ENCODE measurements around the gene C12orf57. TPM values are rescaled to one million over a fixed set of nuclear protein-coding genes. Genes with fewer than 3 reads are reported as not detected.

Gene C12orf57
- total and polyA plus RNA-seq, 2 of the 13 experiments (the other 11 are each of a cell fraction or from before 2014, with no cell fraction given): 84.0 to 287 TPM

DNA sequence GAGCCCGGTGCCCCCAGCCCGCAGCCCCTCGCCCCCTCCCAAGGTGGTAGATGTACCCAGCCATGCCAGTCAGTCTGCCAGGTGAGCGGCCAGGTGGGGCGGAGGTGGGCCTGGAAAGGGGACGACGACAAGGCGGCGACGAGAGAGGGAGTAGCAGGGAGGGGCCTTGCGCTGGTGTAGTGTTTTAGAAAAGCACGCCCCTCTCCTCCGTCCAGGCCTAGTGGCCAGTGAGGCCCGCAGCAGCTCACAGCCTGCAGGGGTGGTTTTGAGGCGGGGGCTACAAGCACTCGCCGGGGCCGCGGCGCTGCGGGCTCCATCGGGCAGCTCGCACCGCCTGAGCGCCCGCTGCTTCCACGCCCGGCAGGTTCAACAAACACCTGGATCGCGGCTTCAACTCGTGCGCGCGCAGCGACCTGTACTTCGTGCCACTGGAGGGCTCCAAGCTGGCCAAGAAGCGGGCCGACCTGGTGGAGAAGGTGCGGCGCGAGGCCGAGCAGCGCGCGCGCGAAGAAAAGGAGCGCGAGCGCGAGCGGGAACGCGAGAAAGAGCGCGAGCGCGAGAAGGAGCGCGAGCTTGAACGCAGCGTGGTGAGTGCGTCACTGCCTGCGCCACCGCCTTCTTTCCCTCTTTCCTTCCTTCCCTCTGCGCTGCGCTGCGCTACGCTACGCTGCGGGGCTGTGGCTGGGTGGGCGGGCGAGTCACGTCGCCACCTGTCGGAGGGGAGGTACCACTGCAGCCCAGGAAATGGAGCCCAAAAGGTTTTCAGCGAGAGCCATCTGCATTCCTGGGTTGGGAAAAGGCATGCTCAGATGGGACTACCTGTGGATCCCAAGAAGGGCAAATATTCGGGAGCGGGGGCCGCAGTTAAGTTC is 6.1 kb upstream of the C12orf57 start (continued):
- TF ChIP-seq, protein P1, sequence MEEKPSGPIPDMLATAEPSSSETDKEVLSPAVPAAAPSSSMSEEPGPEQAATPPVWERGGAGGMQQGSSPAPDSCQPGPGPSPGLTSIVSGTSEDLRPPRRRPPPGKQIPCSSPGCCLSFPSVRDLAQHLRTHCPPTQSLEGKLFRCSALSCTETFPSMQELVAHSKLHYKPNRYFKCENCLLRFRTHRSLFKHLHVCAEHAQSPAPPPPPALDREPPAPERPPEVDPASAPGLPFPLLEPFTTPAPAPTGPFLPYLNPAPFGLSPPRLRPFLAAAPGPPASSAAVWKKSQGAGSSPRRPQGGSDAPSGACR (CRISPR knock-in tag; IDR thresholded peaks at IDR 0.05): peak; percentile 91
- TF ChIP-seq CEBPB (IDR thresholded peaks at IDR 0.05; ENCODE audit: borderline replicate concordance, low read depth, low read length) (no peak), FOXA3 (CRISPR knock-in tag; IDR thresholded peaks at IDR 0.05) (peak; percentile 76), RCOR2 (CRISPR knock-in tag; IDR thresholded peaks at IDR 0.05) (no peak), CCDC6 (CRISPR knock-in tag; IDR thresholded peaks at IDR 0.05) (peak; percentile 94; the same call in 1 of the 2 replicates), ZNF790 (CRISPR knock-in tag; IDR thresholded peaks at IDR 0.05; ENCODE audit: borderline replicate concordance) (peak; percentile 93; the same call in 1 of the 2 replicates), MEF2D (CRISPR knock-in tag; IDR thresholded peaks at IDR 0.05) (peak; percentile 43; the same call in 1 of the 2 replicates), ZNF274 (CRISPR knock-in tag; IDR thresholded peaks at IDR 0.05) (0 out of 2 replicates have a peak, but pooled peaks have one; percentile 36), SOX6 (IDR thresholded peaks at IDR 0.05) (no peak), SOX6 (CRISPR knock-in tag; IDR thresholded peaks at IDR 0.05) (peak; percentile 78), HOXA5 (CRISPR knock-in tag; IDR thresholded peaks at IDR 0.05) (no peak), ZNF773 (CRISPR knock-in tag; IDR thresholded peaks at IDR 0.05; ENCODE audit: borderline replicate concordance) (0 out of 2 replicates have a peak, but pooled peaks have one; percentile 71), ZNF562 (CRISPR knock-in tag; IDR thresholded peaks at IDR 0.05; ENCODE audit: borderline replicate concordance) (no peak), ZFP90 (CRISPR knock-in tag; IDR thresholded peaks at IDR 0.05; ENCODE audit: borderline replicate concordance) (peak; percentile 54; the same call in 1 of the 2 replicates), KAT2B (IDR thresholded peaks at IDR 0.05; ENCODE audit: borderline replicate concordance, low read depth, low read length) (no peak)
- TF ChIP-seq, protein P2, sequence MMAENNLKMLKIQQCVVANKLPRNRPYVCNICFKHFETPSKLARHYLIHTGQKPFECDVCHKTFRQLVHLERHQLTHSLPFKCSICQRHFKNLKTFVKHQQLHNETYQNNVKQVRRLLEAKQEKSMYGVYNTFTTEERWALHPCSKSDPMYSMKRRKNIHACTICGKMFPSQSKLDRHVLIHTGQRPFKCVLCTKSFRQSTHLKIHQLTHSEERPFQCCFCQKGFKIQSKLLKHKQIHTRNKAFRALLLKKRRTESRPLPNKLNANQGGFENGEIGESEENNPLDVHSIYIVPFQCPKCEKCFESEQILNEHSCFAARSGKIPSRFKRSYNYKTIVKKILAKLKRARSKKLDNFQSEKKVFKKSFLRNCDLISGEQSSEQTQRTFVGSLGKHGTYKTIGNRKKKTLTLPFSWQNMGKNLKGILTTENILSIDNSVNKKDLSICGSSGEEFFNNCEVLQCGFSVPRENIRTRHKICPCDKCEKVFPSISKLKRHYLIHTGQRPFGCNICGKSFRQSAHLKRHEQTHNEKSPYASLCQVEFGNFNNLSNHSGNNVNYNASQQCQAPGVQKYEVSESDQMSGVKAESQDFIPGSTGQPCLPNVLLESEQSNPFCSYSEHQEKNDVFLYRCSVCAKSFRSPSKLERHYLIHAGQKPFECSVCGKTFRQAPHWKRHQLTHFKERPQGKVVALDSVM (CRISPR knock-in tag; IDR thresholded peaks at IDR 0.05): peak; percentile 39
- TF ChIP-seq, protein P3, sequence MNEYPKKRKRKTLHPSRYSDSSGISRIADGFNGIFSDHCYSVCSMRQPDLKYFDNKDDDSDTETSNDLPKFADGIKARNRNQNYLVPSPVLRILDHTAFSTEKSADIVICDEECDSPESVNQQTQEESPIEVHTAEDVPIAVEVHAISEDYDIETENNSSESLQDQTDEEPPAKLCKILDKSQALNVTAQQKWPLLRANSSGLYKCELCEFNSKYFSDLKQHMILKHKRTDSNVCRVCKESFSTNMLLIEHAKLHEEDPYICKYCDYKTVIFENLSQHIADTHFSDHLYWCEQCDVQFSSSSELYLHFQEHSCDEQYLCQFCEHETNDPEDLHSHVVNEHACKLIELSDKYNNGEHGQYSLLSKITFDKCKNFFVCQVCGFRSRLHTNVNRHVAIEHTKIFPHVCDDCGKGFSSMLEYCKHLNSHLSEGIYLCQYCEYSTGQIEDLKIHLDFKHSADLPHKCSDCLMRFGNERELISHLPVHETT (CRISPR knock-in tag; conservative IDR thresholded peaks at IDR 0.05): peak; percentile 82
- TF ChIP-seq, protein P4, sequence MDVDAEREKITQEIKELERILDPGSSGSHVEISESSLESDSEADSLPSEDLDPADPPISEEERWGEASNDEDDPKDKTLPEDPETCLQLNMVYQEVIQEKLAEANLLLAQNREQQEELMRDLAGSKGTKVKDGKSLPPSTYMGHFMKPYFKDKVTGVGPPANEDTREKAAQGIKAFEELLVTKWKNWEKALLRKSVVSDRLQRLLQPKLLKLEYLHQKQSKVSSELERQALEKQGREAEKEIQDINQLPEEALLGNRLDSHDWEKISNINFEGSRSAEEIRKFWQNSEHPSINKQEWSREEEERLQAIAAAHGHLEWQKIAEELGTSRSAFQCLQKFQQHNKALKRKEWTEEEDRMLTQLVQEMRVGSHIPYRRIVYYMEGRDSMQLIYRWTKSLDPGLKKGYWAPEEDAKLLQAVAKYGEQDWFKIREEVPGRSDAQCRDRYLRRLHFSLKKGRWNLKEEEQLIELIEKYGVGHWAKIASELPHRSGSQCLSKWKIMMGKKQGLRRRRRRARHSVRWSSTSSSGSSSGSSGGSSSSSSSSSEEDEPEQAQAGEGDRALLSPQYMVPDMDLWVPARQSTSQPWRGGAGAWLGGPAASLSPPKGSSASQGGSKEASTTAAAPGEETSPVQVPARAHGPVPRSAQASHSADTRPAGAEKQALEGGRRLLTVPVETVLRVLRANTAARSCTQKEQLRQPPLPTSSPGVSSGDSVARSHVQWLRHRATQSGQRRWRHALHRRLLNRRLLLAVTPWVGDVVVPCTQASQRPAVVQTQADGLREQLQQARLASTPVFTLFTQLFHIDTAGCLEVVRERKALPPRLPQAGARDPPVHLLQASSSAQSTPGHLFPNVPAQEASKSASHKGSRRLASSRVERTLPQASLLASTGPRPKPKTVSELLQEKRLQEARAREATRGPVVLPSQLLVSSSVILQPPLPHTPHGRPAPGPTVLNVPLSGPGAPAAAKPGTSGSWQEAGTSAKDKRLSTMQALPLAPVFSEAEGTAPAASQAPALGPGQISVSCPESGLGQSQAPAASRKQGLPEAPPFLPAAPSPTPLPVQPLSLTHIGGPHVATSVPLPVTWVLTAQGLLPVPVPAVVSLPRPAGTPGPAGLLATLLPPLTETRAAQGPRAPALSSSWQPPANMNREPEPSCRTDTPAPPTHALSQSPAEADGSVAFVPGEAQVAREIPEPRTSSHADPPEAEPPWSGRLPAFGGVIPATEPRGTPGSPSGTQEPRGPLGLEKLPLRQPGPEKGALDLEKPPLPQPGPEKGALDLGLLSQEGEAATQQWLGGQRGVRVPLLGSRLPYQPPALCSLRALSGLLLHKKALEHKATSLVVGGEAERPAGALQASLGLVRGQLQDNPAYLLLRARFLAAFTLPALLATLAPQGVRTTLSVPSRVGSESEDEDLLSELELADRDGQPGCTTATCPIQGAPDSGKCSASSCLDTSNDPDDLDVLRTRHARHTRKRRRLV (CRISPR knock-in tag; IDR thresholded peaks at IDR 0.05): peak; percentile 97
